ENCODE data around the gene FBXO15.

Gene FBXO15

GRCh38 chr18:74152270-74152669 lies 4.6 kb upstream of the FBXO15 start:
- H3K4me1 Mint-ChIP-seq = peaks cover 65% of the 10 kb centered on the region
- no peak for TF ChIP-seq CTCF (IDR thresholded peaks at IDR 0.05; ENCODE audit: unreplicated experiment in 3 of 3)
- H3K27me3 Mint-ChIP-seq (ENCODE audit: low read depth) = no peaks in the 10 kb centered on the region
- no peaks in the 10 kb centered on the region for H3K9me3 Mint-ChIP-seq
- peak overlapping the region; percentile 35 to 69 (median 52) for H3K4me3 Mint-ChIP-seq
- peaks cover 20% of the 10 kb centered on the region for H3K36me3 Mint-ChIP-seq (ENCODE audit: low read depth)
- peak overlapping the region in 1 of 3 experiments; percentile 3 for H3K27ac Mint-ChIP-seq

GRCh38 chr18:74149878-74150277 lies 2.2 kb upstream of the FBXO15 start:
- H3K4me1 Mint-ChIP-seq = peaks cover 73% of the 10 kb centered on the region
- TF ChIP-seq CTCF (IDR thresholded peaks at IDR 0.05; ENCODE audit: unreplicated experiment in 3 of 3) = no peak
- no peak overlapping the region for H3K27ac Mint-ChIP-seq
- peak overlapping the region; percentile 91 to 98 (median 96) for H3K4me3 Mint-ChIP-seq
- peaks cover 14% of the 10 kb centered on the region for H3K36me3 Mint-ChIP-seq (ENCODE audit: low read depth)
- peaks cover 3% of the 10 kb centered on the region for H3K27me3 Mint-ChIP-seq (ENCODE audit: low read depth)
- no peaks in the 10 kb centered on the region for H3K9me3 Mint-ChIP-seq

- peak overlapping the region; percentile 91 to 98 (median 96) for H3K4me3 Mint-ChIP-seq
These were observed 973 bp upstream of the FBXO15 start for GRCh38 chr18:74148543-74149070.

GRCh38 chr18:74147491-74147778 lies 199 bp downstream of the FBXO15 start:
- Mint-ChIP-seq H3K4me1 (peaks cover 52% of the 10 kb centered on the region), H3K27me3 (ENCODE audit: low read depth) (peaks cover 3% of the 10 kb centered on the region), H3K36me3 (ENCODE audit: low read depth) (peaks cover 10% of the 10 kb centered on the region), H3K27ac (peak overlapping the region; percentile 98 to 99 (median 98)), H3K9me3 (no peaks in the 10 kb centered on the region), H3K4me3 (peak overlapping the region; percentile 91 to 98 (median 96))
- no peak for TF ChIP-seq CTCF (IDR thresholded peaks at IDR 0.05; ENCODE audit: unreplicated experiment in 3 of 3)

More at GRCh38 chr18:74148543-74149070, 973 bp upstream of the FBXO15 start:
- peaks cover 11% of the 10 kb centered on the region for H3K36me3 Mint-ChIP-seq (ENCODE audit: low read depth)
- peaks cover 62% of the 10 kb centered on the region for H3K4me1 Mint-ChIP-seq
- peaks cover 3% of the 10 kb centered on the region for H3K27me3 Mint-ChIP-seq (ENCODE audit: low read depth)
- no peaks in the 10 kb centered on the region for H3K9me3 Mint-ChIP-seq
- H3K27ac Mint-ChIP-seq = peak overlapping the region; percentile 98 to 99 (median 98)
- no peak for TF ChIP-seq CTCF (IDR thresholded peaks at IDR 0.05; ENCODE audit: unreplicated experiment in 3 of 3)

- no peaks in the 10 kb centered on the region for H3K9me3 Mint-ChIP-seq
- no peak for TF ChIP-seq CTCF (IDR thresholded peaks at IDR 0.05; ENCODE audit: unreplicated experiment in 3 of 3)
These were observed 878 bp downstream of the FBXO15 start for GRCh38 chr18:74146756-74147155.

GRCh38 chr18:74142252-74142651 lies 5.4 kb downstream of the FBXO15 start:
- no peak for TF ChIP-seq CTCF (IDR thresholded peaks at IDR 0.05; ENCODE audit: unreplicated experiment in 3 of 3)
- no peaks in the 10 kb centered on the region for H3K36me3 Mint-ChIP-seq (ENCODE audit: low read depth)
- H3K27me3 Mint-ChIP-seq (ENCODE audit: low read depth) = peaks cover 11% of the 10 kb centered on the region
- no peaks in the 10 kb centered on the region for H3K9me3 Mint-ChIP-seq
- H3K27ac Mint-ChIP-seq = no peak overlapping the region
- H3K4me1 Mint-ChIP-seq = peaks cover 40% of the 10 kb centered on the region
- H3K4me3 Mint-ChIP-seq = no peak overlapping the region

More at GRCh38 chr18:74146756-74147155, 878 bp downstream of the FBXO15 start:
- Mint-ChIP-seq H3K27me3 (ENCODE audit: low read depth) (peaks cover 7% of the 10 kb centered on the region), H3K4me1 (peaks cover 48% of the 10 kb centered on the region), H3K27ac (peak overlapping the region; percentile 46 to 57 (median 51)), H3K4me3 (peak overlapping the region; percentile 91 to 98 (median 96)), H3K36me3 (ENCODE audit: low read depth) (peaks cover 7% of the 10 kb centered on the region)
